GM12878 (cell line): ENCODE data around the gene MZT2B. TPM values are rescaled to one million over a fixed set of nuclear protein-coding genes. Genes with fewer than 3 reads are reported as not detected.

Experiments
- ATAC-seq: fragments of 200-7000 bp; cut with Tn5 transposase; 3 replicates; pipeline ENCODE4 v1.9.1; 2020; ENCODE audit warnings: mild to moderate bottlenecking, moderate library complexity
- BruUV-seq: library from RNA; stranded (reverse); fragments of 400-500 nt; replicated peaks from 2 replicates; lab custom pipeline; 2021; lab: Mats Ljungman, UMichigan
- CTCF ChIA-PET: fragments of 300-600 bp; sonication (Branson Sonifier 250); formaldehyde crosslinking; extraction: SDS; loops from one replicate; lab custom pipeline; 2021; ENCODE audit warnings: inconsistent platforms; lab: Yijun Ruan, JAX
- POLR2A ChIA-PET: fragments of 350-600 bp; formaldehyde crosslinking; extraction: SDS; loops from one replicate; lab custom pipeline; 2021; ENCODE audit warnings: inconsistent platforms; lab: Charles Lee
- RAD21 ChIA-PET: fragments of 300-600 bp; sonication (Branson Sonifier 250); formaldehyde crosslinking; loops from one replicate; lab custom pipeline; 2023; ENCODE audit warnings: antibody characterized with exemption; ENCODE audit not compliant: unreplicated experiment; lab: Charles Lee
- SMC1A ChIA-PET: fragments of 300-600 bp; sonication (Branson Sonifier 250); formaldehyde crosslinking; loops from one replicate; lab custom pipeline; 2023; ENCODE audit not compliant: unreplicated experiment, uncharacterized antibody; lab: Charles Lee
- DNase-seq: peaks from one replicate; pipeline ENCODE4 v3.0.0-alpha.2; 2011; ENCODE audit warnings: low read depth, low spot score
- FAIRE-seq: peaks from 3 replicates; lab custom pipeline; 2011; peaks lifted over from hg19 to GRCh38; lab: Jason Lieb, UNC
- H2AFZ ChIP-seq: 2 replicates; pipeline ENCODE4 v1.6.0; 2011; ENCODE audit warnings: low read depth, low read length, control low read depth; ENCODE audit not compliant: control insufficient read depth
- H3K27ac ChIP-seq: 2 replicates; pipeline ENCODE4 v1.5.1; 2011; ENCODE audit warnings: control low read depth; ENCODE audit not compliant: control insufficient read depth, insufficient read depth
- H3K27me3 ChIP-seq, 2 experiments: replicated peaks in 1 of 2; 2 replicates each; pipeline versions ENCODE4 v1.6.0 to v1.6.1; 2011; ENCODE audit warnings: low read length in 1 of 2; ENCODE audit not compliant: control insufficient read depth in 2 of 2, insufficient read depth in 2 of 2
- H3K36me3 ChIP-seq, 2 experiments: 2 replicates each; pipeline ENCODE4 v1.5.1; 2011; ENCODE audit warnings: low read length in 1 of 2; ENCODE audit not compliant: control insufficient read depth in 2 of 2, insufficient read depth in 2 of 2
- H3K4me1 ChIP-seq: 2 replicates; pipeline ENCODE4 v1.6.1; 2011; ENCODE audit warnings: mild to moderate bottlenecking, low read length, moderate library complexity, mixed read lengths; ENCODE audit not compliant: control insufficient read depth, insufficient read depth
- H3K4me2 ChIP-seq: 2 replicates; pipeline ENCODE4 v1.6.0; 2011; ENCODE audit warnings: control low read depth; ENCODE audit not compliant: control insufficient read depth, insufficient read depth
- H3K4me3 ChIP-seq: fragments of 200-600 bp; sonication (generic); 2 replicates; pipeline ENCODE4 v1.5.1; 2016
- H3K79me2 ChIP-seq: 2 replicates; pipeline ENCODE4 v1.6.0; 2011; ENCODE audit warnings: low read length; ENCODE audit not compliant: control insufficient read depth, insufficient read depth
- H3K9ac ChIP-seq: 2 replicates; pipeline ENCODE4 v1.8.0; 2011; ENCODE audit warnings: low read length, control low read depth, mixed read lengths; ENCODE audit not compliant: control insufficient read depth, insufficient read depth
- H3K9me3 ChIP-seq: replicated peaks from 3 replicates; pipeline ENCODE4 v1.5.1; 2011; ENCODE audit warnings: mild to moderate bottlenecking, low read length; ENCODE audit not compliant: control insufficient read depth, insufficient read depth
- H4K20me1 ChIP-seq: 2 replicates; pipeline ENCODE4 v1.6.0; 2011; ENCODE audit not compliant: control insufficient read depth, insufficient read depth
- ATF7 ChIP-seq: fragments of 450-650 bp; IDR thresholded peaks from 2 replicates; pipeline ENCODE4 v1.6.1; 2016; ENCODE audit warnings: low read depth, mild to moderate bottlenecking
- BCL11A ChIP-seq: IDR thresholded peaks from 2 replicates; pipeline ENCODE4 v1.6.1; 2011; ENCODE audit warnings: low read depth, low read length
- BCL3 ChIP-seq: IDR thresholded peaks from 2 replicates; pipeline ENCODE4 v1.6.1; 2011; ENCODE audit warnings: borderline replicate concordance, low read depth, mild to moderate bottlenecking, moderate library complexity, low read length; ENCODE audit not compliant: insufficient read depth, poor library complexity, severe bottlenecking
- BRCA1 ChIP-seq: IDR thresholded peaks from 2 replicates; pipeline ENCODE4 v1.6.1; 2011; ENCODE audit warnings: low read depth, low read length, improper control_type of control experiment
- CEBPZ ChIP-seq: fragments of 150-350 bp; IDR thresholded peaks from 2 replicates; pipeline ENCODE4 v1.6.1; 2016; ENCODE audit warnings: low read depth, low read length
- EED ChIP-seq: sonication (generic); IDR thresholded peaks from 2 replicates; pipeline ENCODE4 v1.6.1; 2016; ENCODE audit warnings: antibody characterized with exemption, low read depth
- GATAD2B ChIP-seq: fragments of 450-650 bp; conservative IDR thresholded peaks from 2 replicates; pipeline ENCODE4 v1.6.1; 2017; ENCODE audit warnings: low read depth, mild to moderate bottlenecking, moderate library complexity
- MEF2A ChIP-seq: IDR thresholded peaks from 2 replicates; pipeline ENCODE4 v1.6.1; 2011; ENCODE audit warnings: low read depth, mild to moderate bottlenecking, low read length, moderate library complexity; ENCODE audit not compliant: insufficient read depth
- MYC ChIP-seq: IDR thresholded peaks from 2 replicates; pipeline ENCODE4 v1.6.1; 2011; ENCODE audit warnings: mild to moderate bottlenecking, low read length, moderate library complexity, inconsistent platforms; ENCODE audit not compliant: insufficient read depth, insufficient replicate concordance, insufficient read length, severe bottlenecking
- NFXL1 ChIP-seq: fragments of 450-650 bp; IDR thresholded peaks from 2 replicates; pipeline ENCODE4 v1.6.1; 2017; ENCODE audit warnings: antibody characterized with exemption, mild to moderate bottlenecking, borderline replicate concordance
- NFYB ChIP-seq: IDR thresholded peaks from 2 replicates; pipeline ENCODE4 v1.6.1; 2011; ENCODE audit warnings: low read depth, mild to moderate bottlenecking, low read length, improper control_type of control experiment, moderate library complexity; ENCODE audit not compliant: insufficient read depth
- POLR2AphosphoS5 ChIP-seq: IDR thresholded peaks from 2 replicates; pipeline ENCODE4 v1.6.1; 2011; ENCODE audit warnings: mild to moderate bottlenecking, low read length, inconsistent platforms
- SMAD5 ChIP-seq: IDR thresholded peaks from 2 replicates; pipeline ENCODE4 v1.6.1; 2016; ENCODE audit warnings: antibody characterized with exemption, low read depth
- SMARCA5 ChIP-seq: fragments of 450-650 bp; IDR thresholded peaks from 2 replicates; pipeline ENCODE4 v1.6.1; 2017; ENCODE audit warnings: mild to moderate bottlenecking
- SP1 ChIP-seq: IDR thresholded peaks from one replicate; pipeline ENCODE4 v1.6.1; 2011; ENCODE audit warnings: low read depth, low read length
- YY1 ChIP-seq: IDR thresholded peaks from 2 replicates; pipeline ENCODE4 v1.6.1; 2011; ENCODE audit warnings: low read depth, mild to moderate bottlenecking, low read length
- ZBED1 ChIP-seq: IDR thresholded peaks from 2 replicates; pipeline ENCODE4 v1.6.1; 2016; ENCODE audit warnings: borderline replicate concordance
- WGBS: methylation state at CpG from one replicate; pipeline ENCODE4 v1.1.6; 2016; ENCODE audit warnings: low lambda C conversion rate; ENCODE audit not compliant: insufficient replicate concordance, insufficient coverage; ENCODE audit errors: missing lambda C conversion rate; 5-methylcytosine and 5-hydroxymethylcytosine counted together
- in situ Hi-C: fragments of 300-500 bp; cut with MboI; formaldehyde crosslinking; loops from 9 replicates; pipeline ENCODE4 v1.14.3; 2018; ENCODE audit warnings: mixed read lengths
- intact Hi-C: fragments of 100-400 bp; cut with micrococcal nuclease; formaldehyde crosslinking; loops from one replicate; pipeline ENCODE4 v1.14.2; 2022; ENCODE audit not compliant: unreplicated experiment
- polyA plus RNA-seq, 11 experiments: library from polyadenylated mRNA; depleted of rRNA in 4 of 11; unstranded in 6 of 11; stranded (reverse) in 5 of 11; fragments of >200 nt; fragmentation: Nextera tagmentation in 4 of 11; fragmentation: Illumina TruSeq in 1 of 11; extraction: Ambion mirVana in 4 of 11; extraction: Trizol in 1 of 11; gene quantifications; 1 replicate in 1 of 11; 2 replicates in 10 of 11; pipeline versions ENCODE4 v1.2.1 to v1.2.3, GENCODE V29; 2011 to 2016; ENCODE audit warnings: inconsistent platforms in 2 of 11, missing spikeins in 2 of 11, low read depth in 1 of 11
- total RNA-seq, 4 experiments: library from RNA; depleted of rRNA in 3 of 4; stranded (reverse); fragments of >200 nt in 3 of 4; fragmentation: Illumina TruSeq in 1 of 4; extraction: Trizol in 1 of 4; gene quantifications; 2 replicates each; pipeline versions ENCODE4 v1.2.1 to v1.2.3, GENCODE V29; 2013 to 2021

Gene MZT2B
- total and polyA plus RNA-seq, 10 of the 15 experiments (the other 5 are each of a cell fraction or from before 2014, with no cell fraction given), result 6.3 to 399 (median 198) TPM

GRCh38 chr2:130169896-130170295 is 12.2 kb upstream of the MZT2B start:
- Histone ChIP-seq H3K9me3 (no peaks in the 10 kb centered on the region), H4K20me1 (no peaks in the 10 kb centered on the region), H3K36me3 (peaks cover 11 to 16% of the 10 kb centered on the region in 2 experiments), H3K4me2 (no peak overlapping the region), H3K79me2 (no peaks in the 10 kb centered on the region; the same call in 1 of the 2 replicates), H3K9ac (no peak overlapping the region), H3K4me3 (no peak overlapping the region), H2AFZ (no peak overlapping the region), H3K27me3 (no peaks in the 10 kb centered on the region), H3K27ac (no peak overlapping the region), H3K4me1 (no peaks in the 10 kb centered on the region)
- in situ Hi-C loops (no loop called here), intact Hi-C loops (no loop called here)
- WGBS, result 95% methylated on average over 7 of the region's 7 CpGs
- ChIA-PET SMC1A (no interaction called here), RAD21 (no interaction called here), POLR2A (no interaction called here), CTCF (interaction anchor here (1.2 to 1.6 kb wide), 2 partner anchors 161 to 163 kb away, joined by 3 read pairs; no protein-coding TSS in a partner anchor)
- no TSS peak for BruUV-seq
- FAIRE-seq, result no peak
- ATAC-seq, result no peak
- no peak for TF ChIP-seq MYC
- no peak for TF ChIP-seq MEF2A
- TF ChIP-seq ATF7, result no peak
- TF ChIP-seq SP1, result no peak
- TF ChIP-seq NFYB, result no peak
- TF ChIP-seq BCL11A, result no peak
- TF ChIP-seq BRCA1, result no peak
- TF ChIP-seq EED, result no peak
- TF ChIP-seq ZBED1, result no peak
- no peak for TF ChIP-seq CEBPZ
- TF ChIP-seq YY1, result no peak
- TF ChIP-seq POLR2AphosphoS5, result no peak
- TF ChIP-seq NFXL1, result no peak
- TF ChIP-seq SMAD5, result no peak
- TF ChIP-seq SMARCA5, result no peak
- no peak for TF ChIP-seq GATAD2B
- no peak for TF ChIP-seq BCL3
- DNase-seq, result no peak
